Adipose tissue (tissue), 3 donors: ENCODE results near the gene LRRFIP1. TPM values are rescaled to one million over a fixed set of nuclear protein-coding genes. Genes with fewer than 3 reads are reported as not detected.
"Not testable (repeated sequence)": the region's sequence is repeated elsewhere in the genome, so short reads cannot be mapped to it uniquely, and the experiment has no call there.

Experiments used
- H3K27ac ChIP-seq: one replicate; pipeline ENCODE4 v1.5.1; 2013; ENCODE audit warnings: low read depth, low read length
- WGBS, 3 donors: extraction: QIAGEN DNeasy Blood & Tissue Kit; methylation state at CpG; one replicate each; pipeline ENCODE4 v1.1.7; 2013; 5-methylcytosine and 5-hydroxymethylcytosine counted together
- polyA plus RNA-seq, 3 donors: library from polyadenylated mRNA; stranded (reverse); fragments of 200-250 nt; gene quantifications; one replicate each; pipeline ENCODE4 v1.2.3, GENCODE V29; 2013
- donor health status: healthy with polysubstance abuse.
- donor health status: Bipolar disorder and iron deficiency.
- donor health status: healthy.

The LRRFIP1 gene
- polyA plus RNA-seq, 3 donors = 17.8 to 54.7 (median 51.5) TPM

- WGBS, 3 donors = 92 to 100% (median 95%) methylated on average over 4 to 5 of the region's 5 CpGs
Measured at GRCh38 chr2:237595829-237596519, 31.4 kb upstream of the LRRFIP1 start.

GRCh38 chr2:237596520-237597195 lies 30.7 kb upstream of the LRRFIP1 start:
- 86 to 89% (median 88%) methylated on average over 13 of the region's 13 CpGs for WGBS, 3 donors
- no peak overlapping the region for H3K27ac ChIP-seq

More at GRCh38 chr2:237595829-237596519, 31.4 kb upstream of the LRRFIP1 start:
- H3K27ac ChIP-seq = not testable (repeated sequence)

GRCh38 chr2:237597196-237598145 lies 29.9 kb upstream of the LRRFIP1 start:
- 88 to 91% (median 90%) methylated on average over 28 to 29 of the region's 29 CpGs for WGBS, 3 donors
- H3K27ac ChIP-seq = no peak overlapping the region

GRCh38 chr2:237598468-237599208 lies 28.7 kb upstream of the LRRFIP1 start:
- WGBS, 3 donors = 76 to 95% (median 91%) methylated on average over 14 of the region's 14 CpGs
- no peak overlapping the region for H3K27ac ChIP-seq

GRCh38 chr2:237599465-237600110 lies 27.8 kb upstream of the LRRFIP1 start:
- H3K27ac ChIP-seq = no peak overlapping the region
- WGBS, 3 donors = 76 to 83% (median 77%) methylated on average over 9 of the region's 9 CpGs

- WGBS, 3 donors = 55 to 59% (median 56%) methylated on average over 16 of the region's 16 CpGs
- H3K27ac ChIP-seq = no peak overlapping the region
Measured at GRCh38 chr2:237600205-237600846, 27.1 kb upstream of the LRRFIP1 start.

- no peak overlapping the region for H3K27ac ChIP-seq
- WGBS, 3 donors = 81 to 87% (median 83%) methylated on average over 14 of the region's 14 CpGs
Measured at GRCh38 chr2:237601453-237602116, 25.8 kb upstream of the LRRFIP1 start.

GRCh38 chr2:237602409-237602808 lies 25.0 kb upstream of the LRRFIP1 start:
- no peak overlapping the region for H3K27ac ChIP-seq
- 87 to 94% (median 90%) methylated on average over 7 of the region's 7 CpGs for WGBS, 3 donors

GRCh38 chr2:237603049-237603717 lies 24.2 kb upstream of the LRRFIP1 start:
- 72 to 80% (median 75%) methylated on average over 13 of the region's 13 CpGs for WGBS, 3 donors
- H3K27ac ChIP-seq = no peak overlapping the region

- WGBS, 3 donors = 19 to 55% (median 23%) methylated on average over 15 of the region's 15 CpGs
- no peak overlapping the region for H3K27ac ChIP-seq
Measured at GRCh38 chr2:237603718-237604362, 23.5 kb upstream of the LRRFIP1 start.

- no peak overlapping the region for H3K27ac ChIP-seq
- WGBS, 3 donors = 84 to 91% (median 89%) methylated on average over 11 of the region's 11 CpGs
Measured at GRCh38 chr2:237604391-237604790, 23.0 kb upstream of the LRRFIP1 start.

- WGBS, 3 donors = 79 to 93% (median 90%) methylated on average over 9 of the region's 9 CpGs
- no peak overlapping the region for H3K27ac ChIP-seq
Measured at GRCh38 chr2:237604960-237605359, 22.4 kb upstream of the LRRFIP1 start.

- 87 to 95% (median 90%) methylated on average over 4 of the region's 4 CpGs for WGBS, 3 donors
Measured at GRCh38 chr2:237606522-237606921, 20.9 kb upstream of the LRRFIP1 start.

GRCh38 chr2:237612527-237613357 lies 14.6 kb upstream of the LRRFIP1 start:
- WGBS, 3 donors = 94 to 95% (median 95%) methylated on average over 10 of the region's 10 CpGs
- no peak overlapping the region for H3K27ac ChIP-seq

More at GRCh38 chr2:237606522-237606921, 20.9 kb upstream of the LRRFIP1 start:
- not testable (repeated sequence) for H3K27ac ChIP-seq

GRCh38 chr2:237613679-237614078 lies 13.7 kb upstream of the LRRFIP1 start:
- no peak overlapping the region for H3K27ac ChIP-seq
